Measurements from ENCODE around the gene ATP11A. TPM values are rescaled to one million over a fixed set of nuclear protein-coding genes. Genes with fewer than 3 reads are reported as not detected.

The ATP11A gene
- total RNA-seq, 2 donors from 2014 or later = 122 to 140 TPM

GRCh38 chr13:112895521-112896465 is 206.0 kb downstream of the ATP11A start:
- DNase-seq = no peak
- H3K4me3 Mint-ChIP-seq = peak overlapping the region; percentile 66
- H3K27me3 Mint-ChIP-seq (ENCODE audit: insufficient read depth) = no peaks in the 10 kb centered on the region
- no peak overlapping the region for H3K27ac ChIP-seq (ENCODE audit: low read depth, low read length)
- 63 to 64% methylated on average over 7 to 29 of the region's 29 CpGs for WGBS, 2 experiments (ENCODE audit: insufficient coverage in 1 of 2, insufficient read length in 1 of 2)
- no peak for TF ChIP-seq CTCF (conservative IDR thresholded peaks at IDR 0.05)
- H3K4me1 ChIP-seq (ENCODE audit: control insufficient read depth, insufficient read depth, low read length) = peaks cover 24% of the 10 kb centered on the region
- no peak overlapping the region for H3K27ac Mint-ChIP-seq
- no peaks in the 10 kb centered on the region for H3K27me3 ChIP-seq (ENCODE audit: control insufficient read depth, insufficient read depth, low read length, poor library complexity, severe bottlenecking)
- peaks cover 36% of the 10 kb centered on the region for H3K4me1 Mint-ChIP-seq
- H3K36me3 ChIP-seq (ENCODE audit: control insufficient read depth, insufficient read depth, low read length) = no peaks in the 10 kb centered on the region
- H3K9me3 Mint-ChIP-seq = no peaks in the 10 kb centered on the region
- no peak overlapping the region for H3K9ac ChIP-seq (ENCODE audit: extremely low read depth, low read length, poor library complexity, severe bottlenecking)
- peaks cover 5% of the 10 kb centered on the region for H3K36me3 Mint-ChIP-seq (ENCODE audit: low read depth)
- no peaks in the 10 kb centered on the region for H3K9me3 ChIP-seq (ENCODE audit: control insufficient read depth, low read length)
- peak overlapping the region; percentile 78 for H3K4me3 ChIP-seq (ENCODE audit: low read length)

- H3K27ac Mint-ChIP-seq = no peak overlapping the region
- Histone ChIP-seq H3K27ac (ENCODE audit: low read depth, low read length) (no peak overlapping the region), H3K27me3 (ENCODE audit: control insufficient read depth, insufficient read depth, low read length, poor library complexity, severe bottlenecking) (no peaks in the 10 kb centered on the region), H3K36me3 (ENCODE audit: control insufficient read depth, insufficient read depth, low read length) (peaks cover under 1% of the 10 kb centered on the region), H3K4me3 (ENCODE audit: low read length) (no peak overlapping the region), H3K4me1 (ENCODE audit: control insufficient read depth, insufficient read depth, low read length) (peaks cover 19% of the 10 kb centered on the region), H3K9me3 (ENCODE audit: control insufficient read depth, low read length) (no peaks in the 10 kb centered on the region), H3K9ac (ENCODE audit: extremely low read depth, low read length, poor library complexity, severe bottlenecking) (no peak overlapping the region)
- no peak overlapping the region for H3K4me3 Mint-ChIP-seq
- no peaks in the 10 kb centered on the region for H3K9me3 Mint-ChIP-seq
- H3K4me1 Mint-ChIP-seq = peaks cover 35% of the 10 kb centered on the region
- no peaks in the 10 kb centered on the region for H3K27me3 Mint-ChIP-seq (ENCODE audit: insufficient read depth)
- no peak for DNase-seq
- WGBS, 2 experiments (ENCODE audit: insufficient coverage in 1 of 2, insufficient read length in 1 of 2) = 90 to 95% methylated on average over 19 to 27 of the region's 27 CpGs
- H3K36me3 Mint-ChIP-seq (ENCODE audit: low read depth) = peaks cover 8% of the 10 kb centered on the region
- no peak for TF ChIP-seq CTCF (conservative IDR thresholded peaks at IDR 0.05)
Observed at GRCh38 chr13:112896736-112897602, 207.1 kb downstream of the ATP11A start.

GRCh38 chr13:112897603-112897955 is 207.7 kb downstream of the ATP11A start:
- H3K27ac Mint-ChIP-seq = no peak overlapping the region
- peaks cover 13% of the 10 kb centered on the region for H3K4me1 ChIP-seq (ENCODE audit: control insufficient read depth, insufficient read depth, low read length)
- no peaks in the 10 kb centered on the region for H3K9me3 Mint-ChIP-seq
- no peak overlapping the region for H3K4me3 ChIP-seq (ENCODE audit: low read length)
- DNase-seq = no peak
- H3K36me3 ChIP-seq (ENCODE audit: control insufficient read depth, insufficient read depth, low read length) = peaks cover 6% of the 10 kb centered on the region
- no peak overlapping the region for H3K9ac ChIP-seq (ENCODE audit: extremely low read depth, low read length, poor library complexity, severe bottlenecking)
- TF ChIP-seq CTCF (conservative IDR thresholded peaks at IDR 0.05) = no peak
- peaks cover 14% of the 10 kb centered on the region for H3K36me3 Mint-ChIP-seq (ENCODE audit: low read depth)
- no peaks in the 10 kb centered on the region for H3K27me3 Mint-ChIP-seq (ENCODE audit: insufficient read depth)
- H3K4me1 Mint-ChIP-seq = peaks cover 35% of the 10 kb centered on the region
- peaks cover 6% of the 10 kb centered on the region for H3K9me3 ChIP-seq (ENCODE audit: control insufficient read depth, low read length)
- H3K4me3 Mint-ChIP-seq = no peak overlapping the region
- H3K27ac ChIP-seq (ENCODE audit: low read depth, low read length) = no peak overlapping the region
- WGBS, 2 experiments (ENCODE audit: insufficient coverage in 1 of 2, insufficient read length in 1 of 2) = 96 to 100% methylated on average over 2 to 6 of the region's 6 CpGs
- H3K27me3 ChIP-seq (ENCODE audit: control insufficient read depth, insufficient read depth, low read length, poor library complexity, severe bottlenecking) = no peaks in the 10 kb centered on the region

All from endodermal cell (in vitro differentiated cells).